Mesothelial cell of epicardium (in vitro differentiated cells): ENCODE results near the gene NT5DC2. TPM values are rescaled to one million over a fixed set of nuclear protein-coding genes. Genes with fewer than 3 reads are reported as not detected.

Experiments used
- DNase-seq, 2 experiments: peaks; one replicate each; pipeline ENCODE4 v3.0.0; 2021; ENCODE audit warnings: low spot score in 2 of 2; ENCODE audit not compliant: unreplicated experiment in 2 of 2
- H3K27ac Mint-ChIP-seq: 2 replicates; pipeline ENCODE4 v1.8.0; 2021; ENCODE audit warnings: mixed read lengths
- H3K27me3 Mint-ChIP-seq: 2 replicates; pipeline ENCODE4 v1.8.0; 2021; ENCODE audit warnings: low read depth, mixed read lengths
- H3K36me3 Mint-ChIP-seq: 2 replicates; pipeline ENCODE4 v1.8.0; 2021; ENCODE audit warnings: mixed read lengths
- H3K4me1 Mint-ChIP-seq: 2 replicates; pipeline ENCODE4 v1.8.0; 2021; ENCODE audit warnings: mixed read lengths
- H3K4me3 Mint-ChIP-seq: 2 replicates; pipeline ENCODE4 v1.8.0; 2021; ENCODE audit warnings: mild to moderate bottlenecking, moderate library complexity, mixed read lengths
- H3K9me3 Mint-ChIP-seq: 2 replicates; pipeline ENCODE4 v1.8.0; 2021; ENCODE audit warnings: mixed read lengths
- total RNA-seq: library from RNA; stranded (reverse); gene quantifications from 3 replicates; pipeline ENCODE4 v1.2.1, GENCODE V29; 2021
- TF ChIP-seq, protein P1 (sequence below): fragments of 200-600 bp; sonication (generic); IDR thresholded peaks from one replicate; pipeline ENCODE4 v1.5.0; 2021; ENCODE audit warnings: antibody characterized with exemption; ENCODE audit not compliant: unreplicated experiment

The NT5DC2 gene
- total RNA-seq, 1 donor from 2014 or later = 266 TPM

DNA sequence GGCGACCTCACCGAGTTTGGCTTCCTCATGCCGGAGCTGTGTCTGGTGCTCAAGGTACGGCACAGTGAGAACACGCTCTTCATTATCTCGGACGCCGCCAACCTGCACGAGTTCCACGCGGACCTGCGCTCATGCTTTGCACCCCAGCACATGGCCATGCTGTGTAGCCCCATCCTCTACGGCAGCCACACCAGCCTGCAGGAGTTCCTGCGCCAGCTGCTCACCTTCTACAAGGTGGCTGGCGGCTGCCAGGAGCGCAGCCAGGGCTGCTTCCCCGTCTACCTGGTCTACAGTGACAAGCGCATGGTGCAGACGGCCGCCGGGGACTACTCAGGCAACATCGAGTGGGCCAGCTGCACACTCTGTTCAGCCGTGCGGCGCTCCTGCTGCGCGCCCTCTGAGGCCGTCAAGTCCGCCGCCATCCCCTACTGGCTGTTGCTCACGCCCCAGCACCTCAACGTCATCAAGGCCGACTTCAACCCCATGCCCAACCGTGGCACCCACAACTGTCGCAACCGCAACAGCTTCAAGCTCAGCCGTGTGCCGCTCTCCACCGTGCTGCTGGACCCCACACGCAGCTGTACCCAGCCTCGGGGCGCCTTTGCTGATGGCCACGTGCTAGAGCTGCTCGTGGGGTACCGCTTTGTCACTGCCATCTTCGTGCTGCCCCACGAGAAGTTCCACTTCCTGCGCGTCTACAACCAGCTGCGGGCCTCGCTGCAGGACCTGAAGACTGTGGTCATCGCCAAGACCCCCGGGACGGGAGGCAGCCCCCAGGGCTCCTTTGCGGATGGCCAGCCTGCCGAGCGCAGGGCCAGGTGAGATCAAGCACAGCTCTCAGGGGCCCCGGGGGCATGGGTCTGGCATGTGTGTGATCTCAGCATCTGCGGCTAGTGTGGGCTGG, 45.6 kb downstream of the NT5DC2 start:
- TF ChIP-seq, protein P1, sequence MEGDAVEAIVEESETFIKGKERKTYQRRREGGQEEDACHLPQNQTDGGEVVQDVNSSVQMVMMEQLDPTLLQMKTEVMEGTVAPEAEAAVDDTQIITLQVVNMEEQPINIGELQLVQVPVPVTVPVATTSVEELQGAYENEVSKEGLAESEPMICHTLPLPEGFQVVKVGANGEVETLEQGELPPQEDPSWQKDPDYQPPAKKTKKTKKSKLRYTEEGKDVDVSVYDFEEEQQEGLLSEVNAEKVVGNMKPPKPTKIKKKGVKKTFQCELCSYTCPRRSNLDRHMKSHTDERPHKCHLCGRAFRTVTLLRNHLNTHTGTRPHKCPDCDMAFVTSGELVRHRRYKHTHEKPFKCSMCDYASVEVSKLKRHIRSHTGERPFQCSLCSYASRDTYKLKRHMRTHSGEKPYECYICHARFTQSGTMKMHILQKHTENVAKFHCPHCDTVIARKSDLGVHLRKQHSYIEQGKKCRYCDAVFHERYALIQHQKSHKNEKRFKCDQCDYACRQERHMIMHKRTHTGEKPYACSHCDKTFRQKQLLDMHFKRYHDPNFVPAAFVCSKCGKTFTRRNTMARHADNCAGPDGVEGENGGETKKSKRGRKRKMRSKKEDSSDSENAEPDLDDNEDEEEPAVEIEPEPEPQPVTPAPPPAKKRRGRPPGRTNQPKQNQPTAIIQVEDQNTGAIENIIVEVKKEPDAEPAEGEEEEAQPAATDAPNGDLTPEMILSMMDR = no peak
- no peak overlapping the region for H3K4me3 Mint-ChIP-seq
- no peaks in the 10 kb centered on the region for H3K27me3 Mint-ChIP-seq
- peaks cover 30% of the 10 kb centered on the region for H3K4me1 Mint-ChIP-seq
- H3K9me3 Mint-ChIP-seq = no peaks in the 10 kb centered on the region
- peaks cover 33% of the 10 kb centered on the region for H3K36me3 Mint-ChIP-seq
- DNase-seq = no peak
- H3K27ac Mint-ChIP-seq = no peak overlapping the region

DNA sequence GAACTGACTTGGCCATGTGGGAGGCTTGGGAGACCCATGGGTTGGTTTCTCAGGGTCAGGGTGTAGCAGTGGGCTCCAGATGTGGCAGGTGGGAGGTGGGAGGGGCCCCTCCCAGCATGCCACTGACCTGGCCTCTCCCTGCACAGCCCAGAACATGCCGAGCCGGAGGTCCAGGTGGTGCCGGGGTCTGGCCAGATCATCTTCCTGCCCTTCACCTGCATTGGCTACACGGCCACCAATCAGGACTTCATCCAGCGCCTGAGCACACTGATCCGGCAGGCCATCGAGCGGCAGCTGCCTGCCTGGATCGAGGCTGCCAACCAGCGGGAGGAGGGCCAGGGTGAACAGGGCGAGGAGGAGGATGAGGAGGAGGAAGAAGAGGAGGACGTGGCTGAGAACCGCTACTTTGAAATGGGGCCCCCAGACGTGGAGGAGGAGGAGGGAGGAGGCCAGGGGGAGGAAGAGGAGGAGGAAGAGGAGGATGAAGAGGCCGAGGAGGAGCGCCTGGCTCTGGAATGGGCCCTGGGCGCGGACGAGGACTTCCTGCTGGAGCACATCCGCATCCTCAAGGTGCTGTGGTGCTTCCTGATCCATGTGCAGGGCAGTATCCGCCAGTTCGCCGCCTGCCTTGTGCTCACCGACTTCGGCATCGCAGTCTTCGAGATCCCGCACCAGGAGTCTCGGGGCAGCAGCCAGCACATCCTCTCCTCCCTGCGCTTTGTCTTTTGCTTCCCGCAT, 46.4 kb downstream of the NT5DC2 start:
- H3K9me3 Mint-ChIP-seq = no peaks in the 10 kb centered on the region
- H3K27me3 Mint-ChIP-seq = no peaks in the 10 kb centered on the region
- H3K36me3 Mint-ChIP-seq = peaks cover 26% of the 10 kb centered on the region
- TF ChIP-seq, protein P1 = no peak
- H3K4me3 Mint-ChIP-seq = no peak overlapping the region
- H3K4me1 Mint-ChIP-seq = peaks cover 37% of the 10 kb centered on the region
- no peak overlapping the region for H3K27ac Mint-ChIP-seq
- DNase-seq = no peak

DNA sequence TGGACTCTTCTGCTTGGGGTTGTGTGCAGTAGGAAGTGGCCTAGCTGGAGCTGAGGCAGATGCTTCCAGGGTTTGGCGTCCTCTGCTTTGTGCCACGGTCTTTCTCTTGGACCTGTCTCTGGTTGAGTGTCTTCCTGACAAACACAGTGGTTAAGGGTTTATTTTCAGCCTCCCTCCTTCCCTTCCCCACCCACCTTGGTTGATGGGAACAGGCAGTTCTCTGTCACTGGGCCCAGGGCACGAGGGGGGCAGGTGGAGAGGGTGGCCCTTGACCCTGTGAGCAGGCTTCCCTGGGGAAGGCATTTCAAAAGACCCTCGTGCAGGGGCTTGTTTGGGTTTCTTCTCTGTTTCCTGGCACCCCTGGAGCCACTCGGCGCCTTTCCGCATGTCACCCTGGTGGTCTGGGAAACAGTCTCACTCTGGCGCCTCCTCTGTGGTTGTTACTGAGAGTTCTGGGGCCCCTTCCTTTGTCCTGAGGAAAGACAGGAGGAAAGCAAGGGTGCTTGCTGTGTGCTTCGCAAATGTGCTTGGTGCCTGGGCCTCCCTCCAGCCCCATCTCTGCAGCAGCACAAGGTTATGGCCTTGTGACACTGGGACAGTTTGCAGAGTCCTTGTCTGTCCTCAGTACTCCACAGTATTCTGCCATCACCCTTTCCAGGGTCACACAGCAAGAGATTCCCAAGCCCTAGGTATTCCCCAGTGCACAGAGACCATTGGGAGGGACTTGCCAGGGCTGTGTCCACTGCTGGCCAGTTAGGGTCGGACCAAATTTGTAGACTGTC, 48.8 kb downstream of the NT5DC2 start:
- Mint-ChIP-seq H3K4me3 (no peak overlapping the region), H3K4me1 (peaks cover 37% of the 10 kb centered on the region), H3K27ac (peak overlapping the region; percentile 97), H3K27me3 (no peaks in the 10 kb centered on the region), H3K36me3 (peaks cover 17% of the 10 kb centered on the region), H3K9me3 (no peaks in the 10 kb centered on the region)
- TF ChIP-seq, protein P1 = no peak
- DNase-seq = no peak

DNA sequence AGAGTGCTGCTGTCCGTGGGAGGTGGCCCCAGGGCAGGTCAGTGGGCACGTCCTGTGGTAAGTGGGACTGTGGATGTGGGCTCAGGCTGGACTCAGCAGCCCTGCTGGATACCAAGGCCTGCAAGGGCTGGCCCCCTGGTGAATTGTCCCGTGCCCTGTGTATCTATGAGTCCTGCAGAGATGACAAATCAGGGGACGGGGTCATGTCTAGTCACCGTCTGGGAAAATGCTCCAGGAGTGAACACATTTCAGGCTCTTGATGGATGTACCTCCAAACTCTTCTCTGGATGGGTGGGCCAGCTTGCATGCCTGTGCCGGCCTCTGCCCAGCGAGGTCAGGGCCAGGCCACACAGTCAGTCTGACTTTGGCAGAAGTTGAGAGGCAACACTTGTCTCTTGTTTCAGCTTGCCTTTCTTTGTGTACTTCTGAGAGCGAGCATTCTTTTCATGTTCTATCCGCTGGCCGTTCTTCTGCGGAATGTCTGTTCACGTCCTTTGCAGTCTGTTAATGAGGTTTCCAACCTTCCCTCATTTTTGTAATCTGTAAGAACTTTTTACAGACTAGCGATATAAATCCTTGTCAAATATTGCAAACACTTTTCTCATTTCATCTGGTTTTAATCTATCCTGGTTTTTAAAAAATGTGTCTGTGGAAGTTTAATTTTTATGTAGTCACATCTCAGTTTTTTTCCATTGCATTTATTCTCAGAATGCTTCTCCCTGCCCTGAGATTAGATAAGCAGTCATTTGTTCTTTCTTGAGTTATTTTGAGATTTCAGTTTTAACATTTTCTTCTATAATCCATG, 49.9 kb downstream of the NT5DC2 start:
- Mint-ChIP-seq H3K4me3 (peak overlapping the region; percentile 18), H3K27ac (peak overlapping the region; percentile 97), H3K27me3 (no peaks in the 10 kb centered on the region), H3K9me3 (no peaks in the 10 kb centered on the region), H3K4me1 (peaks cover 37% of the 10 kb centered on the region), H3K36me3 (peaks cover 19% of the 10 kb centered on the region)
- TF ChIP-seq, protein P1 = no peak
- DNase-seq = no peak

DNA sequence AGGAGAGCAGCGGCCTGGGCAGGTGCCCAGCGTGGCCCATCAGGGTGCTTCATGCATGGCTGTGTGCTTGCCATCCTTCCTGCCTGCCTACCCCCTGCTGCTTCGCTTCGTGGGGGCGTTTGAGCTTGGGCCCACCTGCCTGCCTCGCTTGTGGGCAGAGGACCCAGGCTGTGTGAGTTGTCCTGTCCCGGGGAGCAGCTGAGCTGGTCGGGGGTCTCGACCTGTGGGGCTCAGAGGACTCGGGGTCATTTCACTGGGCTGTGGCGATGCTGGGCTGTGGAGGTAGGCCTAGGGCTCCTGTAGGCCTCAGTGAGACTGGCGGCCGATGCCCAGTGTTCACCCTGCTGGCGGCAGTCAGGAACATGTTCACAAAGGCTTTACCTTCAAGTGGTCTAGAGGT, 50.6 kb downstream of the NT5DC2 start:
- DNase-seq = no peak
- no peak overlapping the region for H3K4me3 Mint-ChIP-seq
- no peaks in the 10 kb centered on the region for H3K9me3 Mint-ChIP-seq
- H3K27ac Mint-ChIP-seq = peak overlapping the region; percentile 97
- H3K36me3 Mint-ChIP-seq = peaks cover 22% of the 10 kb centered on the region
- H3K27me3 Mint-ChIP-seq = no peaks in the 10 kb centered on the region
- TF ChIP-seq, protein P1 = no peak
- H3K4me1 Mint-ChIP-seq = peaks cover 37% of the 10 kb centered on the region
